IPS-NIHi11 (cell line): ENCODE data around the gene HDHD5.

Source experiments
- DNase-seq: peaks from one replicate; pipeline ENCODE4 v3.0.0; 2012; ENCODE audit warnings: mixed read lengths, low spot score

The HDHD5 gene

DNA sequence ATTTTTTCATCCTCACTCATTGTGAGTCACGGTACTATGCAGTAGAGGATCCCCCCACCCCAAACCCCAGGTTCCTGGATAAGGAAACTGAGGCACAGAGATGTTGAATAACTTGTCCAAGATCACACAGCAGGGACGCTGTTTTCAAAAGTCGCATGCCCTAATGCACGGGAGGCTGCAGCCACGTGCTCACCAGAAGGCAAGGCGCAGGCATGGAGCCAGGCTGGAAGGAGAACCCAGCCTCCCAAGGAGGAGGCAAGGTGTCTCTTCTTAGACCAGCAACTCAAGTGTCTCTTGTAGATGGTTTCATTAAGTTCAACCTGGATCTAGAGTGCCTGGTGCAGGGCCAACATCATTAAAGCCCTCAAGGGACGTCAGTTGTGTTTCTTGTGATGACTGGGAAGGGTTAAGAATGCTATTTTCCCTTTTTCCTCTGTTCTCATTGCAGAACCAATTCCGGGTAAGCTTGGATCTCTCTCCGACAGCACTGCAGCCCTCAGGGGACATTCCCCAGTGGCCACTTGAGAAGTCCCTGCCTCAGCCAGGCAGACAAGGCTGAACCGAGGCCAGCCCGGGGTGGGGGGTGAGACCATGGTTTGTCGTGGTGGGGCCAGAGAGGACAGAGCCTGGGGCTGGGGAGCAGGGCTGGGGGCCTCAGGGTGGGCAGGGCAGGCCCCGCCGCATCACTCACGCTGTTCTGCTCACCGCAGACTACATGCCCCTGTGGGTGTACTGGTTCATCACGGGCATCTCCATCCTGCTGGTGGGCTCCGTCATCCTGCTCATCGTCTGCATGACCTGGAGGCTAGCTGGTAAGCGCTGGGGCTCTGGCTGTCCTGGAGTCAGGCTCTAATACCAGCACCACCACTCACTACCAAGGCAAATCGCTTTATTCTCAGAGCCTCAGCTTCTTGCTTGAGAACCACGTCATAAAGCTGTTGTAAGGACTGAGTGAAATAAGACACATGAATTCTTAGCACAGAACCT, 53.6 kb downstream of the HDHD5 start:
- no peak for DNase-seq

- no peak for DNase-seq
Observed at GRCh38 chr22:17104336-17104935, 54.6 kb downstream of the HDHD5 start.

- DNase-seq: no peak
Observed at GRCh38 chr22:17103351-17103750, 55.7 kb downstream of the HDHD5 start.

DNA sequence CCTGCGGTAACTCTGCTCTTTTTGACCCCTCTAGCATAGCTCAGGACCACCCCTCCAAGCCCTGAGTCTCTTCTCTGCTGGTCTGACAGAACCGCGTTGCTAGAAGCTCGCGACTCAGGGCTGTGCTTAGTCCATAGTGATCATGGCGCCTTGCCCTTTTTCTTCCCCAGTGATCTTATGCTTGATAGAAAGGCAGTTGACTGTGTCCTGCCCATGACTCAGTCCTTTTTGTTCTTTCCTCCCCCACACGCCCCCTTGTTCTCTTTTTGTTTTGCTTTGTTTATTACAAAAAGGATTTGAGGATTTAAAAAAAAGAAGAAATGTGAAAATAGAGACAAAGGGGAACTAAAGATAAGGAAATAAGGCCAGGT, 56.8 kb downstream of the HDHD5 start:
- no peak for DNase-seq

GRCh38 chr22:17101475-17102296, 57.4 kb downstream of the HDHD5 start:
- DNase-seq: no peak

- no peak for DNase-seq
Observed at GRCh38 chr22:17100621-17101020, 58.5 kb downstream of the HDHD5 start.

- DNase-seq: no peak
Observed at GRCh38 chr22:17098379-17098819, 60.7 kb downstream of the HDHD5 start.

DNA sequence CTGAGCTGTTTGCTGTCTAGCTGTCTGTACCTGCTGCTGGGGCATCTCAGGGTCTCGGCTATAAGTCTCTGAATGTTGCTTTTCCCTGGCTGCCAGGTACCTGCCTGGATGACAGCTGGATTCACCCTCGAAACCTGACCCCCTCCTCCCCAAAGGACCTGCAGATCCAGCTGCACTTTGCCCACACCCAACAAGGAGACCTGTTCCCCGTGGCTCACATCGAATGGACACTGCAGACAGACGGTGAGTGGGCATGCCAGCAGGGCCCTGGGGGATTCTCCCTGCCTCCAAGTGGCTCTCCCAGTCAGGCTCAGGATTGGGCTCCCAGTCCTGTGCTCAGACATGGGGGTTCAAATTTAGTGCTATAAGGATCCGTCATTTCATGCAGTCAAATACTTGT, 61.4 kb downstream of the HDHD5 start:
- DNase-seq: no peak

DNA sequence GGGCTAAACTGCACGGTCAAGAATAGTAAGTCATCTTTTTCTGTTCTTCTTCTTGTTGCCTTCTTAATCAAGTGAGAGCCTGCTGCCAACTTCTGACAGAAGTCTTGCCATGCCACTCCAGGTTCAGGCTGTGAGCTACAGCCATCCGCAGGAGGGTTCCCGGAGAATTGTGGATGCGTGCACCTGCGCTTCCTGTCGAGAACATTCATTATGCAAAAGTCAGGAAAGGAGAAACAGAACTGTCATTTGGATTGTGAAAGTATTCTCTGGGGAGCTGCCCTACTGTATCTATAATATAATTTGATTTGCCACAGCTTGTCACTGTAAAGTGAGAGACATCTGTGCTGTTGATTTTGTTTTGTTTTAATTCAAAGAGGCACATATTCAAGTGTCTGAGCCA, 62.0 kb downstream of the HDHD5 start:
- no peak for DNase-seq

DNA sequence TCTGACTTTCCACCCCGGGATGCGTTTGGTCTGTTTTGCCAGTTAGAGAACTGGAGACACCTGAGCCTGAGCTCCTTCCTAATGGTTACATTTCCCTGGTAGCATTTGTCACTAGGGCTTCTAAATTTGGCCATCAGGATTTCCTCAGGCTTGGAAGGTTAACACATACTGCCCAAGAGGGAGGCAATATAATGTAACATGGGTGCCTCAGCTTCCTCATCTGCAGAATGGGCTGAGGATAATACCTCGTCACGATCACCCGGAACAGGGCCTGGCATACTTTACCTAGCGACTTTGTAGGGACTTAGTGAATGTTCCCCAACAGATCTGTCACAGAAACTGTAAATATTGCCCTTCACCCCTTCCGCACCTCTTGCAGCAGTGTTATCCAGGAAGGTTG, 63.0 kb downstream of the HDHD5 start:
- DNase-seq: no peak

GRCh38 chr22:17095538-17095937, 63.5 kb downstream of the HDHD5 start:
- DNase-seq: peak; percentile 74

GRCh38 chr22:17093081-17093480, 66.0 kb downstream of the HDHD5 start:
- no peak for DNase-seq

- DNase-seq: no peak
Observed at GRCh38 chr22:17091851-17092250, 67.2 kb downstream of the HDHD5 start.

DNA sequence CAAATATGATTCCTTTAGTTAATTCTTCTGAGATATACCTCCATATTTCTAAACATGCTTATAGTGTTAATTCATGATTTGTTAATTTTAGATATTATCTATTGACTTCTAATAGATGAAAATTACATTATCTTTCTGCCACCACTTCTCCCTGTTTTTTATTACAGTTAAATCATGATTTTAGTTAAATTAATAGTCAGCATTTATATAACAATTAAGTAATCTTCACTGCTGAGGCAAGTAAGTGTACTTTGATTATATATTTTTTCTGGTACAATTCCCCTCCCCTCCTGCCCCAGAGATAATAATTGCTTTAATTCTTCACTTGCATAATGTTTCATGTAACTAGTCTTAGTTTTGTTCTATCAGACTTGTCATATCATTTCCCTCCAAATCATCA, 68.5 kb downstream of the HDHD5 start:
- DNase-seq: no peak
